ENCODE results near the gene MYOG. TPM values are rescaled to one million over a fixed set of nuclear protein-coding genes. Genes with fewer than 3 reads are reported as not detected.

The MYOG gene
- total and polyA plus RNA-seq, 2 donors (not counting 1 experiment from before 2014, with no cell fraction given) = not detected

- Mint-ChIP-seq H3K4me1 (no peaks in the 10 kb centered on the region), H3K9me3 (ENCODE audit: insufficient read depth) (peaks cover 18% of the 10 kb centered on the region), H3K27me3 (peaks cover 28% of the 10 kb centered on the region), H3K4me3 (no peak overlapping the region), H3K27ac (no peak overlapping the region)
- intact Hi-C loops (cut with micrococcal nuclease) = no loop called here
- ATAC-seq (ENCODE audit: low read depth) (no peak), DNase-seq (no peak)
- H2AFZ ChIP-seq (ENCODE audit: insufficient read depth, low read depth, low read length, poor library complexity, severe bottlenecking) = no peak overlapping the region
- H3K27ac ChIP-seq (ENCODE audit: low read length in 2 of 2) = no peak overlapping the region
- H3K79me2 ChIP-seq (ENCODE audit: control insufficient read depth, insufficient read depth, low read length) = no peaks in the 10 kb centered on the region
- no peaks in the 10 kb centered on the region for H3K4me1 ChIP-seq (ENCODE audit: control insufficient read depth in 2 of 2, insufficient read depth in 2 of 2, low read length in 2 of 2)
- H4K20me1 ChIP-seq (ENCODE audit: control insufficient read depth, insufficient read depth, low read length, poor library complexity, severe bottlenecking) = no peaks in the 10 kb centered on the region
- H3K27me3 ChIP-seq (replicated peaks in 1 of 4; ENCODE audit: control extremely low read depth in 1 of 4, control insufficient read depth in 3 of 4, insufficient read depth in 4 of 4, low read length in 3 of 4) = peaks cover 0 to 3% (median 0%) of the 10 kb centered on the region in 4 experiments
- CTCF ChIA-PET = no interaction called here
- H3K9ac ChIP-seq (ENCODE audit: low read length) = no peak overlapping the region
- no peak overlapping the region for H3K4me2 ChIP-seq (replicated peaks; ENCODE audit: low read depth, low read length, poor library complexity, severe bottlenecking)
- WGBS (ENCODE audit: insufficient coverage) = 100% methylated on average over 1 of the region's 1 CpG
- no peaks in the 10 kb centered on the region for H3K36me3 ChIP-seq (replicated peaks in 1 of 2; ENCODE audit: control extremely low read depth in 1 of 2, control insufficient read depth in 1 of 2, extremely low read depth in 1 of 2, insufficient read depth in 2 of 2, low read length in 1 of 2)
- H3K9me3 ChIP-seq (ENCODE audit: control extremely low read depth in 1 of 3, control insufficient read depth in 2 of 3, insufficient read depth in 1 of 3, low read length in 2 of 3) = peaks cover 6 to 17% (median 8%) of the 10 kb centered on the region in 3 donors
- TF ChIP-seq EZH2 (IDR thresholded peaks at IDR 0.05; ENCODE audit: borderline replicate concordance, insufficient read depth, low read depth, low read length, poor library complexity, severe bottlenecking) = no peak
- TF ChIP-seq CTCF (IDR thresholded peaks at IDR 0.05) = no peak
- no peak overlapping the region for H3K4me3 ChIP-seq (ENCODE audit: control extremely low read depth in 1 of 5, extremely low read depth in 1 of 5, insufficient read depth in 1 of 5, low read depth in 2 of 5, low read length in 4 of 5)
- POLR2A ChIA-PET = no interaction called here
Measured at GRCh38 chr1:203098445-203098844, 12.6 kb upstream of the MYOG start.

DNA sequence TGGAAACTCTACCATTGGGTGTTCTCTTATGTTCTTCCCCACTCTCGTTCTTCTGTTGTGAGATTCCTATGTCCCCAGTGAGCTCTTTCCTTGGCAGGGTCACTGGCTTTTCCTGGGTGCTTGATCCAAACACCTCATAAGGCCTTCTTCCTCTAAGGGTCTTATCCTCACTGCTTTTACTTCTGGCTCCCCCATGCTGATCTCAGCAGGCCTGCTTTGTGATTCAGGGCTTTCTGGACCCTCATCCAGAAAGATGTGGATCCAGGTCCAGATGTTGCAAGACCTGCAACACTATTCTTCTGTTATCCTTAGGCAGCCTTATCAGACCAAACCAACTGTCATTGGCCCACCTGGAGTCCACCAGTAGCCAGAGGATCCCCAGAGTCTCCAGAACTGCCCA is 11.2 kb upstream of the MYOG start:
- Mint-ChIP-seq H3K27me3 (peaks cover 30% of the 10 kb centered on the region), H3K9me3 (ENCODE audit: insufficient read depth) (peaks cover 18% of the 10 kb centered on the region)
- ATAC-seq (ENCODE audit: low read depth) = no peak

More for the DNA sequence above, 11.2 kb upstream of the MYOG start:
- no peaks in the 10 kb centered on the region for H3K4me1 Mint-ChIP-seq
- ChIA-PET CTCF (interaction anchor here (0.7 kb wide), 1 partner anchor 391 kb away, joined by 3 read pairs; no protein-coding TSS in a partner anchor), POLR2A (no interaction called here)
- Histone ChIP-seq H3K36me3 (replicated peaks in 1 of 2; ENCODE audit: control extremely low read depth in 1 of 2, control insufficient read depth in 1 of 2, extremely low read depth in 1 of 2, insufficient read depth in 2 of 2, low read length in 1 of 2) (no peaks in the 10 kb centered on the region), H2AFZ (ENCODE audit: insufficient read depth, low read depth, low read length, poor library complexity, severe bottlenecking) (no peak overlapping the region), H3K4me1 (ENCODE audit: control insufficient read depth in 2 of 2, insufficient read depth in 2 of 2, low read length in 2 of 2) (no peaks in the 10 kb centered on the region), H3K9ac (ENCODE audit: low read length) (no peak overlapping the region), H3K79me2 (ENCODE audit: control insufficient read depth, insufficient read depth, low read length) (no peaks in the 10 kb centered on the region), H3K27me3 (replicated peaks in 1 of 4; ENCODE audit: control extremely low read depth in 1 of 4, control insufficient read depth in 3 of 4, insufficient read depth in 4 of 4, low read length in 3 of 4) (peaks cover 0 to 3% (median 3%) of the 10 kb centered on the region in 4 experiments), H3K9me3 (ENCODE audit: control extremely low read depth in 1 of 3, control insufficient read depth in 2 of 3, insufficient read depth in 1 of 3, low read length in 2 of 3) (peaks cover 6 to 17% (median 8%) of the 10 kb centered on the region in 3 donors), H4K20me1 (ENCODE audit: control insufficient read depth, insufficient read depth, low read length, poor library complexity, severe bottlenecking) (no peaks in the 10 kb centered on the region), H3K27ac (ENCODE audit: low read length in 2 of 2) (no peak overlapping the region), H3K4me2 (replicated peaks; ENCODE audit: low read depth, low read length, poor library complexity, severe bottlenecking) (no peak overlapping the region), H3K4me3 (ENCODE audit: control extremely low read depth in 1 of 5, extremely low read depth in 1 of 5, insufficient read depth in 1 of 5, low read depth in 2 of 5, low read length in 4 of 5) (no peak overlapping the region)
- WGBS (ENCODE audit: insufficient coverage) = 75% methylated on average over 1 of the region's 1 CpG
- no peak for DNase-seq
- H3K4me3 Mint-ChIP-seq = no peak overlapping the region
- no peak overlapping the region for H3K27ac Mint-ChIP-seq
- TF ChIP-seq EZH2 (IDR thresholded peaks at IDR 0.05; ENCODE audit: borderline replicate concordance, insufficient read depth, low read depth, low read length, poor library complexity, severe bottlenecking) (no peak), CTCF (IDR thresholded peaks at IDR 0.05) (no peak)
- intact Hi-C loops (cut with micrococcal nuclease) = no loop called here
